WTC11 (cell line): ENCODE results near the gene APMAP. TPM values are rescaled to one million over a fixed set of nuclear protein-coding genes. Genes with fewer than 3 reads are reported as not detected.

ENCODE experiments used
- ATAC-seq: fragments of 200-7000 bp; cut with Tn5 transposase; 2 replicates; pipeline ENCODE4 v1.10.0; 2021; ENCODE audit warnings: mild to moderate bottlenecking, moderate library complexity
- CTCF ChIA-PET: fragments of 300-600 bp; sonication (Branson Sonifier 250); formaldehyde crosslinking; loops from one replicate; lab custom pipeline; 2021; ENCODE audit warnings: antibody characterized with exemption; lab: Charles Lee
- POLR2A ChIA-PET: fragments of 350-600 bp; sonication (Branson Sonifier 250); formaldehyde crosslinking; loops from one replicate; lab custom pipeline; 2021; ENCODE audit warnings: antibody characterized with exemption; lab: Charles Lee
- DNase-seq: peaks from one replicate; pipeline ENCODE4 v3.0.0; 2021; ENCODE audit warnings: low spot score
- H3K27ac Mint-ChIP-seq: 2 replicates; pipeline ENCODE4 v1.8.0; 2021; ENCODE audit warnings: mixed read lengths
- H3K27me3 Mint-ChIP-seq: 2 replicates; pipeline ENCODE4 v1.8.0; 2021; ENCODE audit warnings: low read depth, mild to moderate bottlenecking, moderate library complexity, mixed read lengths
- H3K36me3 Mint-ChIP-seq: 2 replicates; pipeline ENCODE4 v1.8.0; 2021; ENCODE audit warnings: mixed read lengths
- H3K4me1 Mint-ChIP-seq: 2 replicates; pipeline ENCODE4 v1.8.0; 2022; ENCODE audit warnings: mixed read lengths
- H3K4me3 Mint-ChIP-seq: 2 replicates; pipeline ENCODE4 v1.8.0; 2021; ENCODE audit warnings: mild to moderate bottlenecking, moderate library complexity, mixed read lengths
- H3K9me3 Mint-ChIP-seq: 2 replicates; pipeline ENCODE4 v1.8.0; 2021; ENCODE audit warnings: mixed read lengths
- CREM ChIP-seq: sonication (generic); formaldehyde crosslinking; IDR thresholded peaks from 2 replicates; pipeline ENCODE4 v1.8.1; 2022; ENCODE audit warnings: mild to moderate bottlenecking, missing genetic modification reagents, moderate library complexity
- EMX1 ChIP-seq: fragments of 250-450 bp; sonication (Bioruptor Pico); IDR thresholded peaks from 2 replicates; pipeline ENCODE4 v1.8.0; 2021; ENCODE audit warnings: mild to moderate bottlenecking
- GRHL2 ChIP-seq: fragments of 250-450 bp; sonication (Bioruptor Pico); IDR thresholded peaks from 2 replicates; pipeline ENCODE4 v1.8.0; 2022; ENCODE audit warnings: mild to moderate bottlenecking, moderate library complexity; ENCODE audit not compliant: insufficient replicate concordance, severe bottlenecking
- OVOL2 ChIP-seq: fragments of 250-450 bp; sonication (Bioruptor Pico); IDR thresholded peaks from 2 replicates; pipeline ENCODE4 v1.9.0; 2021; ENCODE audit warnings: mild to moderate bottlenecking, borderline replicate concordance
- PREB ChIP-seq: sonication (generic); formaldehyde crosslinking; IDR thresholded peaks from 2 replicates; pipeline ENCODE4 v1.8.1; 2022; ENCODE audit warnings: mild to moderate bottlenecking, missing genetic modification reagents, moderate library complexity, borderline replicate concordance
- USF2 ChIP-seq: sonication (generic); formaldehyde crosslinking; IDR thresholded peaks from 2 replicates; pipeline ENCODE4 v1.8.1; 2023; ENCODE audit warnings: mild to moderate bottlenecking, missing genetic modification reagents, moderate library complexity
- ZNF138 ChIP-seq: sonication (generic); formaldehyde crosslinking; conservative IDR thresholded peaks from 2 replicates; pipeline ENCODE4 v1.8.1; 2022; ENCODE audit warnings: mild to moderate bottlenecking, moderate library complexity, missing genetic modification reagents
- ZNF532 ChIP-seq: fragments of 250-450 bp; sonication (Bioruptor Pico); IDR thresholded peaks from 2 replicates; pipeline ENCODE4 v1.9.0; 2021; ENCODE audit warnings: mild to moderate bottlenecking, borderline replicate concordance
- total RNA-seq: library from RNA; stranded (reverse); gene quantifications from 3 replicates; pipeline ENCODE4 v1.2.3, GENCODE V29; 2021
- TF ChIP-seq, protein P1 (sequence below): fragments of 250-450 bp; sonication (Bioruptor Pico); IDR thresholded peaks from 2 replicates; pipeline ENCODE4 v1.9.0; 2021; ENCODE audit warnings: moderate library complexity, mild to moderate bottlenecking, inconsistent platforms, borderline replicate concordance
- TF ChIP-seq, protein P2 (sequence below): sonication (generic); formaldehyde crosslinking; IDR thresholded peaks from 2 replicates; pipeline ENCODE4 v1.8.1; 2023; ENCODE audit warnings: mild to moderate bottlenecking, missing genetic modification reagents, borderline replicate concordance
- TF ChIP-seq, protein P3 (sequence below): sonication (generic); formaldehyde crosslinking; IDR thresholded peaks from 2 replicates; pipeline ENCODE4 v1.8.0; 2023; ENCODE audit warnings: missing genetic modification reagents

Gene APMAP
- total RNA-seq, 1 experiment from 2014 or later = 55.3 TPM

GRCh38 chr20:24965065-24965919, 27.3 kb downstream of the APMAP start (continued):
- no peak for TF ChIP-seq ZNF532 (CRISPR knock-in tag)
- TF ChIP-seq OVOL2 (CRISPR knock-in tag) = no peak
- TF ChIP-seq USF2 (CRISPR knock-in tag) = no peak
- TF ChIP-seq, all 79 proteins: peak for 0

DNA sequence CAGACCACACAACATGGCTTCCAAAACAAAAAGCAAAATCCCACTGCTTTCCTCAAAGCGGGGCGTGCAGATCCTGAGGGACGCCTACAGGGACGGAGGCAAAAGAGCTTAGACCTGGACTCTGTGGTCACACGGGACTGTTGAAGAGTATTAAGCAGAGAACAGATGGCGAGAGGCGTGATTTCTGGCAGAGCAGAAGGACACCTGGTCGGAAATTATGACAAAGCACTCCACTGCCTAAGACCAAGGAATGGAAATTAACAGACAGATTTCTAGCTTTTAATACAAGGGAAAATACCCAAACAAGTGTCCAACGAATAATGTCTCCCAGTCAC, 28.1 kb downstream of the APMAP start:
- H3K36me3 Mint-ChIP-seq = peaks cover 43% of the 10 kb centered on the region
- DNase-seq (no peak), ATAC-seq (no peak)
- no peaks in the 10 kb centered on the region for H3K4me1 Mint-ChIP-seq
- H3K27me3 Mint-ChIP-seq = no peaks in the 10 kb centered on the region
- TF ChIP-seq, protein P1, sequence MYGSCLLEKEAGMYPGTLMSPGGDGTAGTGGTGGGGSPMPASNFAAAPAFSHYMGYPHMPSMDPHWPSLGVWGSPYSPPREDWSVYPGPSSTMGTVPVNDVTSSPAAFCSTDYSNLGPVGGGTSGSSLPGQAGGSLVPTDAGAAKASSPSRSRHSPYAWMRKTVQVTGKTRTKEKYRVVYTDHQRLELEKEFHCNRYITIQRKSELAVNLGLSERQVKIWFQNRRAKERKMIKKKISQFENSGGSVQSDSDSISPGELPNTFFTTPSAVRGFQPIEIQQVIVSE (CRISPR knock-in tag) = no peak
- TF ChIP-seq CREM (CRISPR knock-in tag) (no peak), PREB (no peak), OVOL2 (CRISPR knock-in tag) (no peak), GRHL2 (CRISPR knock-in tag) (no peak), EMX1 (no peak), ZNF138 (CRISPR knock-in tag) (no peak)
- TF ChIP-seq, protein P2, sequence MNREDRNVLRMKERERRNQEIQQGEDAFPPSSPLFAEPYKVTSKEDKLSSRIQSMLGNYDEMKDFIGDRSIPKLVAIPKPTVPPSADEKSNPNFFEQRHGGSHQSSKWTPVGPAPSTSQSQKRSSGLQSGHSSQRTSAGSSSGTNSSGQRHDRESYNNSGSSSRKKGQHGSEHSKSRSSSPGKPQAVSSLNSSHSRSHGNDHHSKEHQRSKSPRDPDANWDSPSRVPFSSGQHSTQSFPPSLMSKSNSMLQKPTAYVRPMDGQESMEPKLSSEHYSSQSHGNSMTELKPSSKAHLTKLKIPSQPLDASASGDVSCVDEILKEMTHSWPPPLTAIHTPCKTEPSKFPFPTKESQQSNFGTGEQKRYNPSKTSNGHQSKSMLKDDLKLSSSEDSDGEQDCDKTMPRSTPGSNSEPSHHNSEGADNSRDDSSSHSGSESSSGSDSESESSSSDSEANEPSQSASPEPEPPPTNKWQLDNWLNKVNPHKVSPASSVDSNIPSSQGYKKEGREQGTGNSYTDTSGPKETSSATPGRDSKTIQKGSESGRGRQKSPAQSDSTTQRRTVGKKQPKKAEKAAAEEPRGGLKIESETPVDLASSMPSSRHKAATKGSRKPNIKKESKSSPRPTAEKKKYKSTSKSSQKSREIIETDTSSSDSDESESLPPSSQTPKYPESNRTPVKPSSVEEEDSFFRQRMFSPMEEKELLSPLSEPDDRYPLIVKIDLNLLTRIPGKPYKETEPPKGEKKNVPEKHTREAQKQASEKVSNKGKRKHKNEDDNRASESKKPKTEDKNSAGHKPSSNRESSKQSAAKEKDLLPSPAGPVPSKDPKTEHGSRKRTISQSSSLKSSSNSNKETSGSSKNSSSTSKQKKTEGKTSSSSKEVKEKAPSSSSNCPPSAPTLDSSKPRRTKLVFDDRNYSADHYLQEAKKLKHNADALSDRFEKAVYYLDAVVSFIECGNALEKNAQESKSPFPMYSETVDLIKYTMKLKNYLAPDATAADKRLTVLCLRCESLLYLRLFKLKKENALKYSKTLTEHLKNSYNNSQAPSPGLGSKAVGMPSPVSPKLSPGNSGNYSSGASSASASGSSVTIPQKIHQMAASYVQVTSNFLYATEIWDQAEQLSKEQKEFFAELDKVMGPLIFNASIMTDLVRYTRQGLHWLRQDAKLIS = no peak
- TF ChIP-seq, protein P3, sequence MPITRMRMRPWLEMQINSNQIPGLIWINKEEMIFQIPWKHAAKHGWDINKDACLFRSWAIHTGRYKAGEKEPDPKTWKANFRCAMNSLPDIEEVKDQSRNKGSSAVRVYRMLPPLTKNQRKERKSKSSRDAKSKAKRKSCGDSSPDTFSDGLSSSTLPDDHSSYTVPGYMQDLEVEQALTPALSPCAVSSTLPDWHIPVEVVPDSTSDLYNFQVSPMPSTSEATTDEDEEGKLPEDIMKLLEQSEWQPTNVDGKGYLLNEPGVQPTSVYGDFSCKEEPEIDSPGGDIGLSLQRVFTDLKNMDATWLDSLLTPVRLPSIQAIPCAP (CRISPR knock-in tag) = no peak
- H3K9me3 Mint-ChIP-seq = no peaks in the 10 kb centered on the region
- no peak overlapping the region for H3K4me3 Mint-ChIP-seq
- ChIA-PET POLR2A (no interaction called here), CTCF (interaction anchor here (0.6 kb wide), 1 partner anchor 9 kb away, joined by 3 read pairs; no protein-coding TSS in a partner anchor)
- H3K27ac Mint-ChIP-seq = peak overlapping the region; percentile 4; the same call in 1 of the 2 replicates
